D721Med (cell line): ENCODE measurements around the gene C15orf39.

Source experiments
- DNase-seq: peaks from one replicate; pipeline ENCODE4 v3.0.0; 2011; ENCODE audit warnings: low spot score; ENCODE audit not compliant: insufficient read length
- FAIRE-seq: peaks from 2 replicates; lab custom pipeline; 2011; peaks lifted over from hg19 to GRCh38; lab: Jason Lieb, UNC
- TF ChIP-seq, protein P1 (sequence below): IDR thresholded peaks from 2 replicates; pipeline ENCODE4 v1.5.1; 2012; ENCODE audit warnings: mild to moderate bottlenecking, control low read depth; ENCODE audit not compliant: insufficient read depth; ENCODE audit errors: missing control alignments

C15orf39 gene

GRCh38 chr15:75198560-75199356 is 2.9 kb upstream of the C15orf39 start:
- FAIRE-seq, result no peak
- DNase-seq, result no peak
- TF ChIP-seq, protein P1, sequence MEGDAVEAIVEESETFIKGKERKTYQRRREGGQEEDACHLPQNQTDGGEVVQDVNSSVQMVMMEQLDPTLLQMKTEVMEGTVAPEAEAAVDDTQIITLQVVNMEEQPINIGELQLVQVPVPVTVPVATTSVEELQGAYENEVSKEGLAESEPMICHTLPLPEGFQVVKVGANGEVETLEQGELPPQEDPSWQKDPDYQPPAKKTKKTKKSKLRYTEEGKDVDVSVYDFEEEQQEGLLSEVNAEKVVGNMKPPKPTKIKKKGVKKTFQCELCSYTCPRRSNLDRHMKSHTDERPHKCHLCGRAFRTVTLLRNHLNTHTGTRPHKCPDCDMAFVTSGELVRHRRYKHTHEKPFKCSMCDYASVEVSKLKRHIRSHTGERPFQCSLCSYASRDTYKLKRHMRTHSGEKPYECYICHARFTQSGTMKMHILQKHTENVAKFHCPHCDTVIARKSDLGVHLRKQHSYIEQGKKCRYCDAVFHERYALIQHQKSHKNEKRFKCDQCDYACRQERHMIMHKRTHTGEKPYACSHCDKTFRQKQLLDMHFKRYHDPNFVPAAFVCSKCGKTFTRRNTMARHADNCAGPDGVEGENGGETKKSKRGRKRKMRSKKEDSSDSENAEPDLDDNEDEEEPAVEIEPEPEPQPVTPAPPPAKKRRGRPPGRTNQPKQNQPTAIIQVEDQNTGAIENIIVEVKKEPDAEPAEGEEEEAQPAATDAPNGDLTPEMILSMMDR, result no peak

- TF ChIP-seq, protein P1, result no peak
- FAIRE-seq, result no peak
- DNase-seq, result no peak
Measured at GRCh38 chr15:75199357-75199940, 2.2 kb upstream of the C15orf39 start.

GRCh38 chr15:75200391-75200764 is 1.3 kb upstream of the C15orf39 start:
- TF ChIP-seq, protein P1, result no peak
- no peak for FAIRE-seq
- no peak for DNase-seq

- no peak for FAIRE-seq
- DNase-seq, result no peak
- TF ChIP-seq, protein P1, result no peak
Measured at GRCh38 chr15:75200765-75201615, 692 bp upstream of the C15orf39 start.

DNA sequence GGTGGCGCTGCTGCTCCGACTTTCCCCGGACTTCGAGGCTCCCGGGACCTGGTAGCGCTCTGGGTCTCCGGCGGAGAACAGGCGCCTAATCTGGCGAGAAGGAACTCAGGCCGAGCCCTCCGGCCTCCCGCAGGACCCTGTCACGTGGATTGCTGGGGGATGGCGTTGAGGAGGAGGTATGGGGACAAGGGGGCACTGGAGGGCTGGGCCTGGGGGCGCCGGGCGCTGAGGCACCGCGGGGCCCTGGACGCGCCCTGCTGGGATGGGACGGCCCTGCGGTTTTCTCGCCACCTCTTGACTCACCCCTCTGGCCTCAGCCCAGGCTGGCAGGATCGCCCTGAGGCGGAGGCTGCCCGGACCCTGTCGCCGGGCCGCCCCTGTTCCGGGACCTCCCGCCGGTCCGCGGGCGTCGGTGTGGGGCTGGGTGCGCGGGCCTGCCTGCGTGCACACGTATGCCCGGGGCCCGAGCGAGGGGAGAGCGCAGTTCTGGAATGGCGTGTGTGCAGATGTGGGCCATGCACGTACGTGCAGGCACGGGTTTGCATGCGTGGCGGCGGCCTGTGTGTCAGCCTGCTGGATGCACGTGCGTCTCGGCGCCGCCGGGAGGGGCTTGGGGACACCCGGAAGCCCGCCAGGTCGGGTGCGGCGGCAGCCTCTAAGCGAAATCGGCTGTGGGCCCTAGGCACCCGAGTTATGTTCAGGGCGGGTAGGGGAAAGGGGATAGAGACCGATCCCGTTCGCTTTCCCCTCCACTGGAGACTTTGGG is 752 bp downstream of the C15orf39 start:
- DNase-seq, result no peak
- no peak for FAIRE-seq
- TF ChIP-seq, protein P1, result no peak

DNA sequence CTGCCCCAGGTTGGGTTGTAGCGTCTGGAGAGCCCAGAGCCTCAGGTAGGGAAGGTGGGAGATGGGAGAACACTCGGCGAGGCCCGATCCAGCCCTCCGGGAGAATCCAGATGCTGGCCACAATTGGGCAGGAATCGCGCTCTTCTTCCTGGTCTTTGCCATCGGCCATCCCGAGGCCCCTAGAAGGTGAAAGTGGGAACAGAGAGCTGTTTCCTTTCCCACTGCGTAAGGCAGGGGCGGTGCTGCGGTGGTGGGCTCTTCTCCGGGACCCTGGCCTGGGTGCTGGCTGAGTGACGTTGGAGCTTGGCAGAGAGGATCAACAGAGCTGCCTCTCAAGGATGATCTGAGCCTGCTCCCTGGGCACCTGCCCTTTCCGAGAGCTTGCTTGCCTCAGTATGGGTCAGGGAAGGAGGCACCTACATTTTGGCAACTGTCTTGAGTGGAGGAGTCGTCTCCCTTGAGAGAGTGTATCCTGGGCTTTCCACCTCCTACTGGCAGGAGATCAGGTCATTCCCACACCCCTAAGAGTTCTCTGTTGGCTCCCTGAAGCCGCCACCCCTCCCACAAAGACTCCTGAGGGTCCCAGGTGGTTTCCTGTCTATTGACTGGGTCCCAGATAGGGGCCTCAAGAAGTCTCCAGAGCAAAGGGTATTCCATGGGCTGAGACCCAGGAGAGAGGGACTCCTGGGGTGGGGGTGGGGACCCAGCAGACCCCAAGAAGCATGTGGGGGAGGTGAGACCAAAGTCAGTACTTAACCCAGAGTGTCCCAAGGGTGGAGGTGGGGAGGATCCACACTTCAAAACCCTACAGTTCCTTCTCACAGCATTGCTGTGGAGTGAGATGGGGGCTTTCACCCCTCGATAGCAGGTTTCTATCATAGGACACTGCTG is 1.6 kb downstream of the C15orf39 start:
- FAIRE-seq (no peak), DNase-seq (no peak)
- TF ChIP-seq, protein P1, result no peak
